ENCODE data around the gene FRMD3. TPM values are rescaled to one million over a fixed set of nuclear protein-coding genes. Genes with fewer than 3 reads are reported as not detected.

FRMD3 gene
- total RNA-seq, 2 donors from 2014 or later = 0.43 to 0.59 TPM

DNA sequence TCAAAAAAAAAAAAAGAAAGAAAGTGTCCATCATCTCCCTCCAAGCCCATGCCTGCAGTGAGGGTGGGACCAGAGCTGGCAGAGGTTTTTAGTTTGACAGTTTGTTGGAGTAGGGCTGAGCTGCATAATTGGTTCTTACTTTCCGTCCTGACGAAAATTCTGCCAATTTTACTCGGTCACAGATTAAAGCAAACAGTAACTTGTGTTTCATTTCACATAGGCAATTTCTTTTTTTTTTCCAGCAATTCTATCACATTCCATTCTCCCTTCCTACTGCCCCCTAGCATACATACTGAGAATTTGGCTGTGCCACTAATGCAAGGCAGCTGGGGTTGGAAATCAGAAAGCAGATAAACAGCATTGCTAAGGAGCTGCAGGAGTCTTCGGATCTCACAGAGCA lies 132.4 kb downstream of the FRMD3 start:
- DNase-seq (ENCODE audit: low spot score) = no peak
- H3K4me1 Mint-ChIP-seq (ENCODE audit: low read depth in 2 of 2) = no peaks in the 10 kb centered on the region
- no peak overlapping the region for H3K27ac Mint-ChIP-seq
- no peak overlapping the region for H3K4me3 Mint-ChIP-seq
- peaks cover 0 to 5% of the 10 kb centered on the region in 2 donors for H3K27me3 Mint-ChIP-seq
- no peaks in the 10 kb centered on the region for H3K36me3 Mint-ChIP-seq
- no peak for ATAC-seq
- H3K9me3 Mint-ChIP-seq = peaks cover 3% of the 10 kb centered on the region

DNA sequence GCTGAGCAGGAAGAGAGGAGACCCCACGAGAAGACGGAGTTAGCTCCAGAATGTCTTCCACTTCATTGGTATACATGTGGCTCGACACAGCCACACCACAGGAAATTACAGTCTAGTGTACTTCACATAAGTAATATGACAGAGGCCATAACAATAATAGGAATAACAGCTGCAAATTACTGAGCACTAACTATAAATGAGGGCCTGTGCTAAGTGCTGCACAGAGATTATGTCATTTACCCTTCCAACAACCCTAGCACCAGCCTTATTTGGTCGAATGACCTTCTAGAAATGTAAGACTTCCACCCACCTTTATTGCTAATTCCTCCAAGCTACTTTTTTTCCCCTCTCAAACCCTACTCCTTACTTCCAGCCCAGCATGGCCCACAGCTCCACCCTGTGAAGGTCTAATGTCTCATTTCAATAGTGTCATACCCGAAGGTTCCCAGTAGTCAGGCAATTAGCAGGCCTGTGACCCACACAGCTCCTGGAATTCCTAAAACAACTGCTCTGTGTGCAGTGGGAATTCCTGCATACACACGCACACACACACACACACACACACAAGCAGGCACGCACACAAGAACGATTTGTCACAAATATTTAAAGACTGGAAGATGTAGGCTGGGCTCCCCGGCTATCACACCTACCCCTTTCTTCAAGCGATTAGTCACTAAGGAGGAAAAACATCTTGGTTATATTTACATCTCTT lies 134.5 kb downstream of the FRMD3 start:
- peaks cover 0 to 5% of the 10 kb centered on the region in 2 donors for H3K27me3 Mint-ChIP-seq
- H3K36me3 Mint-ChIP-seq = no peaks in the 10 kb centered on the region
- H3K4me1 Mint-ChIP-seq (ENCODE audit: low read depth in 2 of 2) = no peaks in the 10 kb centered on the region
- ATAC-seq (no peak), DNase-seq (ENCODE audit: low spot score) (no peak)
- peaks cover 3% of the 10 kb centered on the region for H3K9me3 Mint-ChIP-seq
- no peak overlapping the region for H3K27ac Mint-ChIP-seq
- H3K4me3 Mint-ChIP-seq = no peak overlapping the region

DNA sequence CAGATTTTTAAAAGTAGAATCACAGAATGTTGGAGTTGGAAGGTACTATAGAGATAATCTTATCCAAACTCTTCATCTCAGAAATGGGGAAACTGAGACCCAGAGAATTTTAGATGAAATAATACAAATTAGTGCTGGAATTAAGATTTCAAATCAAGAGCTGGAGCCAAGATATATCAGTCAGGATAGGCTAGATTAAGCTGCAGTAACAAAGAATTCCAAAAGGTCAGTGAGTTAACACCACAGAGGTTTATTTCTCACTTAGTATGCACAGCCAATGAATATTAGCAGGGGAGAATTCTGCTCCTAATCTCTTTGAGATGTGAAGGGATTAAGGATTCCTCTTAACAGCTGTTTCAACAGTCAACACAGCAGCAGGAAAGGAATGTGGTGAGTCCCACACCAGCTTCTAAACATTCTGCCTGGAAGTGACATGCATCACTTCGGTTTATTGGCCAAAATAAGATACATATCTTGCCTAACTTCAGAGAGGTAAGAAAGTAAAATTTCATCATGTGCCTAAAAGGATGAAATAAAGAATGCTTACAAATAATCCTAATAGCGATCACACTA lies 136.8 kb downstream of the FRMD3 start:
- no peak overlapping the region for H3K4me3 Mint-ChIP-seq
- H3K27ac Mint-ChIP-seq = no peak overlapping the region
- H3K4me1 Mint-ChIP-seq (ENCODE audit: low read depth in 2 of 2) = no peaks in the 10 kb centered on the region
- DNase-seq (ENCODE audit: low spot score) (no peak), ATAC-seq (no peak)
- peaks cover 0 to 3% of the 10 kb centered on the region in 2 donors for H3K27me3 Mint-ChIP-seq
- H3K36me3 Mint-ChIP-seq = no peaks in the 10 kb centered on the region
- no peaks in the 10 kb centered on the region for H3K9me3 Mint-ChIP-seq

DNA sequence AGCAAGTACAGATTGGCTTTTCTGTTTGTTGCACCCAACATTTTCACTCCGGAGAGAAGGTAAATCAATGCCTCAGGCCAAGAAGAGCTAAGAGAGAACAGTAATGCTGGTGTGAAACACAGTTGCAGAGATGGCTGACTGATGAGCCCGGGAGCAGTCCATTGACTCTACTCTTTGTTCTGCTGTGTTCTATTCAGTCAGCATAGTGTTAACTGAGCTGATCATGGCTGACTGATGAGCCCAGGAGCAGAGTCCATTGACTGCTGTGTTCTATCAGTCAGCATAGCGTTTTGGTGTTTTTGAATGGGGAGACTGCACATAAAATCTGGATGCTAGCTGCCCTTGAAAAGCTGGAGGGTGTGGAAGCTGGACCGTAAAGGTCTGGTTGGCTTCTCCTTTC lies 141.4 kb downstream of the FRMD3 start:
- Mint-ChIP-seq H3K27ac (no peak overlapping the region), H3K27me3 (peaks cover 0 to 6% of the 10 kb centered on the region in 2 donors), H3K4me1 (ENCODE audit: low read depth in 2 of 2) (no peaks in the 10 kb centered on the region), H3K36me3 (no peaks in the 10 kb centered on the region), H3K9me3 (no peaks in the 10 kb centered on the region), H3K4me3 (no peak overlapping the region)
- DNase-seq (ENCODE audit: low spot score) (no peak), ATAC-seq (no peak)

DNA sequence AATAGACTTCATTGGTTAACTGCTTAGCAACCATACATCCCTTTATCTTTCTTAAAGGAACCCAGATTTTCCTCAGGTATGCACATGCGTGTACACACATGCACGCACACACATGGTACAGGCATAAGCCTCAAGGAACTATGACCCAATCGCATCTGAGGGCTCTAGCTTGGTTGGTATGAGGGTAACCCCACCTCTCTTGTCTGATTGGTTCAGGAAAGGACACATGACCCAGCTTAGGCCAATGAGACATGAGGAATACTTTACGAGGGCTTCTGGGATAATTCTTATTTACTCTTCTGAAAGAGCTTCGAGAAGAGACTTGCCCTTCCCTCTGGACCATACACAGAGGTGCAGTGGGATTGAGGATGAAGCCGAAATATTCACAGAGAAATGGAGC lies 141.9 kb downstream of the FRMD3 start:
- H3K4me3 Mint-ChIP-seq = no peak overlapping the region
- no peaks in the 10 kb centered on the region for H3K9me3 Mint-ChIP-seq
- H3K36me3 Mint-ChIP-seq = no peaks in the 10 kb centered on the region
- no peaks in the 10 kb centered on the region for H3K4me1 Mint-ChIP-seq (ENCODE audit: low read depth in 2 of 2)
- ATAC-seq = no peak
- DNase-seq (ENCODE audit: low spot score) = no peak
- no peak overlapping the region for H3K27ac Mint-ChIP-seq
- H3K27me3 Mint-ChIP-seq = peaks cover 0 to 6% of the 10 kb centered on the region in 2 donors

DNA sequence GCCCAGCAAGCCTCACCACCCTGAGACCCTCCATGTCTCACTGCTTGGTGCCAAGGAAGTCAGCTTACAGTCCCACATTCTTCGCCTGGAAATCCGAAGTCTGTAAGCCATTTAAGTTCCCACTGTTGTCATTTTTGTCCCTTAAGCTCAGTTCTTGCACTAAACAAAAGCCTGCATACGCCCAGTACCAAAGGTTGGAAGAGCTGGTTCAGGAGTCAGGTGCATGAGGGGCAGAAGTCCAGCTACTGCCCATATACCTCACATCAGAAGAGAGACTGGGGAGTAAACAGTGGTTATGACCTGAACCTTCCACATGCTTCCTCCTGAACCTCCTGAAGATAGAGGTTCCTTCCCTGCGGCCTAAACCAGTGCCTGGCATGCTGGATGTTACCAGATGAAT lies 146.0 kb downstream of the FRMD3 start:
- DNase-seq (ENCODE audit: low spot score) (no peak), ATAC-seq (no peak)
- no peak overlapping the region for H3K27ac Mint-ChIP-seq
- H3K36me3 Mint-ChIP-seq = no peaks in the 10 kb centered on the region
- H3K27me3 Mint-ChIP-seq = peaks cover 0 to 5% of the 10 kb centered on the region in 2 donors
- no peaks in the 10 kb centered on the region for H3K9me3 Mint-ChIP-seq
- H3K4me3 Mint-ChIP-seq = no peak overlapping the region
- H3K4me1 Mint-ChIP-seq (ENCODE audit: low read depth in 2 of 2) = no peaks in the 10 kb centered on the region

DNA sequence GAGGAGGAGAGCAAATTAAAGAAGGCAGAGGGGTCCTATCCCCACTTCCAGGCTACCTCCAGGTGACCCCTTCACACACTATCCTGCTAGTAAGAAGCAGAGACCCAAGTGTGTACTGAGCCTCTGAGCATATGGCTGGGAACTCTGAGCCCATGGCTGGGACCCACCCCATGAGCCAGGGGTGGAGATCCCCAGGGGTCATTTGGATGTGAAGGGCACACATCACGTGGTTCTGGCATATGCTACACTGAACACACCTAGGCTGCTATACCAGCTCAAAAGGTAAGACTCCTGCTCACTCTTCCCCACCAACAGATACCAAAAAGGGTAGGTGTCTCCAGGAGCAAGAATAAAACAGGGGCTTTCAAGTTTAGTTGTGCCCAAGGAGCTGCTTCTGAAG lies 149.9 kb downstream of the FRMD3 start:
- Mint-ChIP-seq H3K27me3 (no peaks in the 10 kb centered on the region), H3K9me3 (no peaks in the 10 kb centered on the region), H3K36me3 (no peaks in the 10 kb centered on the region), H3K27ac (no peak overlapping the region), H3K4me1 (ENCODE audit: low read depth in 2 of 2) (no peaks in the 10 kb centered on the region), H3K4me3 (no peak overlapping the region)
- DNase-seq (ENCODE audit: low spot score) (no peak), ATAC-seq (peak in 1 of 2 donors; percentile 49)

DNA sequence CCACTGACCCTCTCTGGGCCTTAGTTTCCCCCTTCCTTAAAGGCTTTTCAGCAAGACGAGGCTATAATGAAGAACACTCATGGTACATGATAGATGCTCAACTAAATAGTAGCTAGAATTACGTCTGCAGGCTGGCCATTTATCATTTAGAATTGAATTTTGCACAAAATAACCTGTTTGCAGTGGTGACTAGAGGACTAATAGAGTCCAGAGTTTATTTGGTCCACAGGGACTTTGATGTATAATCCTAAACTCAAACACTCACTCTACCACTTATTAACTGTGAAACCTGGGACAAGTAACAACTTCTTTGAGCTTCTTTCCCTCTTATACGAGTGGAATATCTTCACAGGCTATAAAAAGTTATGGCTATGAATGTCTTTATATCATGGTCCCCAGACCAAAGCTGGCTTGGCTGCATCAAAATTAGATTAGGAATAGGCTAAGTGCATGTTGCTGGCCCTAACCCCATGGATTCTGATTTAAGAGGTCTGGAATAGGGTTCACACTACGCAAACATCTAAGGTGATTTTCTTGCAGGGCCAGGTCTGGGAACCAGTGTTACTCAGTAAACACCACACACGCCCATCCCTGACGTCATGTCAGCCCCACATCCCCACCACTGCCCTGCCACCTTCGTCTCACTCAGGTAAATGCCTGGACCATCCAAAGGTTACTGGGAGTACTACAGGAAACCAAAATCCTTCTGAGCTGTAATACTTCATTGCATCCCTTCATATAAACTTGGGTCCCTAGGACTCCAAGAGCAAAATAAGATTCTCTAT lies 150.6 kb downstream of the FRMD3 start:
- Mint-ChIP-seq H3K27me3 (no peaks in the 10 kb centered on the region), H3K4me3 (no peak overlapping the region), H3K9me3 (no peaks in the 10 kb centered on the region), H3K4me1 (ENCODE audit: low read depth in 2 of 2) (no peaks in the 10 kb centered on the region), H3K36me3 (no peaks in the 10 kb centered on the region), H3K27ac (no peak overlapping the region)
- ATAC-seq (no peak), DNase-seq (ENCODE audit: low spot score) (no peak)

DNA sequence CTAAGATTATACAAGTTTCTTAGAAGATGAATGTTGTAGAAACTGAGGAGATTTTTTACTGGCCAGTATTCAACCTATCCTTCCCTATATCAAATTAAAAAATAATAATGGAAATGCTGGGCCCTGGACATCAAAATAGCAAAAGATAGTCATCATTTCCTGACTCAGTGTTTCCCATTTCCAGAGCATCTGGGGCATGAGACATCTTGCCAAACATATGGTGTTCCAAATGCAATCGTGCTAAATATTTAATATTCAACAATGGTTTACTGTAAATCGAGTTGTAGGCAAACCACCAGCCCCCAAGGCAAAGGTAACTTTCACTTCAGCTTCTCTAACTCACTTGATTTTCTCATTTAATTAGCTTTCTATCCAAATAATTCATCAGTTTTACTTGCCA lies 152.9 kb downstream of the FRMD3 start:
- H3K27me3 Mint-ChIP-seq = no peaks in the 10 kb centered on the region

DNA sequence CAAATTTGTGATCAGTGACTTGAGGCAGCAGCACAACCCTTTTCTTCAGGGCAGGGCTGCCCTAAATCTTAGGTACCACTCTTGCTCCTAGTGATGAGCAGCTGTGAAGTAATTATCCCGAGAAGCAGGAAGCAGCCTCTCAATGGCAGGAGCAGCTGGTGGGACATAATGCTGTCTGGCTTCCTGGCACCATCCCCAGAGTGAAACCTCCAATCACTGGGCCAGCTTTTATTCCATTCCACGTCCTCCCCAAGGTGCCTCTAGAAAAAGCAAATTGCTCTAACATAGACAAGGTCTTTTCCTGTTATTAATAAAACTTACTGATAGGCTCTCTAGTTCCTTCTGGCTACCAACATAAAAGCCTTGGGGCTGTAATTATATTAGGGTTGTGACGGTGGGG lies 154.0 kb downstream of the FRMD3 start:
- DNase-seq (ENCODE audit: low spot score) (no peak), ATAC-seq (no peak)
- Mint-ChIP-seq H3K9me3 (no peaks in the 10 kb centered on the region), H3K4me1 (ENCODE audit: low read depth in 2 of 2) (no peaks in the 10 kb centered on the region), H3K27ac (no peak overlapping the region), H3K27me3 (no peaks in the 10 kb centered on the region), H3K36me3 (no peaks in the 10 kb centered on the region), H3K4me3 (no peak overlapping the region)

More for the DNA sequence above, 152.9 kb downstream of the FRMD3 start:
- Mint-ChIP-seq H3K36me3 (no peaks in the 10 kb centered on the region), H3K9me3 (no peaks in the 10 kb centered on the region), H3K27ac (no peak overlapping the region), H3K4me1 (ENCODE audit: low read depth in 2 of 2) (no peaks in the 10 kb centered on the region), H3K4me3 (no peak overlapping the region)
- no peak for DNase-seq (ENCODE audit: low spot score)
- no peak for ATAC-seq

DNA sequence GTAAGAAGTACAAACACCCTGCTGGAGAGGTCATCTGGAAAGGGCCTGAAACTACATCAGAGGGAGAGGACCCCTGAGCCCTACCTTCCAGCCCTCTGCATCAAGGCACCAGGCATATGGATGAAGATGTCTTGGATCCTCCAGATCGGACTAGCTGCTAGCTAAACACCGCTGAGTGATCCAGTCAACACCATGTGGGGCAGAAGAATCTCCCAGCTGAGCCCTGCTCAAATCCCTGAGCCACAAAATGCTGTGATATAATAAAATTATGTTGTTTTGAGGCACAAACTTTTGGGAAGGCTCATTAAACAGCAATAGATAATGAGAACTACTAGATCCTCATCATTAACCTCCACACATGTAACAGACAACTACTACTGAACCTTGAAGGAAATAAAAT lies 155.2 kb downstream of the FRMD3 start:
- ATAC-seq (no peak), DNase-seq (ENCODE audit: low spot score) (no peak)
- no peak overlapping the region for H3K27ac Mint-ChIP-seq
- H3K36me3 Mint-ChIP-seq = no peaks in the 10 kb centered on the region
- H3K27me3 Mint-ChIP-seq = no peaks in the 10 kb centered on the region
- no peaks in the 10 kb centered on the region for H3K4me1 Mint-ChIP-seq (ENCODE audit: low read depth in 2 of 2)
- no peak overlapping the region for H3K4me3 Mint-ChIP-seq
- H3K9me3 Mint-ChIP-seq = no peaks in the 10 kb centered on the region

DNA sequence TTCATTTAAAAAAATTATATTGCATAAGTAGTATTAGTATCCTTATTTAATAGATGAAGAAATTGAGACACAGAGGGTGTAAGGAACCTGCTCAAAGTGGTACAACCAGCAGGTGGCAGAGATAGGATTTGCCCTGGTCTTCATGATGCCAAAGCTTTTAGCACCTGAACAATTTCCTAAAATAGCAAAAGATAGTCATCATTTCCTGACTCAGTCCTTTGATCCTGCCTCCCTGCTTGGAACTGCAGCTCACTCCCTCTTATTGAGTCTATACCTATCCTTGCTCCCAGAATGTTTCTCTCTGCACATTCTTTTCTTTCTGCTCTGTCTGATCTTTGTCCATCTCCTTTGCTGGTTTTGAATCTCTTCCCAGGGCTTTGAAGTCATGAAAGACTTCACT lies 155.8 kb downstream of the FRMD3 start:
- H3K4me1 Mint-ChIP-seq (ENCODE audit: low read depth in 2 of 2) = no peaks in the 10 kb centered on the region
- ATAC-seq (no peak), DNase-seq (ENCODE audit: low spot score) (no peak)
- H3K9me3 Mint-ChIP-seq = no peaks in the 10 kb centered on the region
- no peaks in the 10 kb centered on the region for H3K27me3 Mint-ChIP-seq
- H3K4me3 Mint-ChIP-seq = no peak overlapping the region
- no peaks in the 10 kb centered on the region for H3K36me3 Mint-ChIP-seq
- no peak overlapping the region for H3K27ac Mint-ChIP-seq

DNA sequence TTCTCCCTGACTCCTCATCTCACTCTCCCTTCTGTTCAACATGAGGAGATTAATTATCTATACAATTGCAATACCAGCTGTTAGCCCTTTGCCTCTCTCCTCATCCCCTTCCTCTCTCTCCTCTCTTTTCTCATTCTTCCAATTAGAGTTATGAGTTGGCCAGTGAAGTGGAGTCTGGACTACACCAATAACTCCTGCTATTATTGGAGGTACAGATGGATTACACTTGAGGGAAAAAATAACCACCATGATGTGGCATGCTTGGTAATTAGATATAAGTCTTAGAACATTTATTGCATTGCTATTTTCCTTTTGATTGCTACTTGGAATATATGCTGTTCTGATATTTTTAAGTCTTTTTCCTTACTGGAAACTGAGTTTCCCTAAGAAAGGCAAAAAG lies 159.2 kb downstream of the FRMD3 start:
- H3K4me3 Mint-ChIP-seq = no peak overlapping the region
- H3K9me3 Mint-ChIP-seq = no peaks in the 10 kb centered on the region
- DNase-seq (ENCODE audit: low spot score) (no peak), ATAC-seq (no peak)
- no peaks in the 10 kb centered on the region for H3K27me3 Mint-ChIP-seq
- no peak overlapping the region for H3K27ac Mint-ChIP-seq
- no peaks in the 10 kb centered on the region for H3K36me3 Mint-ChIP-seq
- no peaks in the 10 kb centered on the region for H3K4me1 Mint-ChIP-seq (ENCODE audit: low read depth in 2 of 2)

DNA sequence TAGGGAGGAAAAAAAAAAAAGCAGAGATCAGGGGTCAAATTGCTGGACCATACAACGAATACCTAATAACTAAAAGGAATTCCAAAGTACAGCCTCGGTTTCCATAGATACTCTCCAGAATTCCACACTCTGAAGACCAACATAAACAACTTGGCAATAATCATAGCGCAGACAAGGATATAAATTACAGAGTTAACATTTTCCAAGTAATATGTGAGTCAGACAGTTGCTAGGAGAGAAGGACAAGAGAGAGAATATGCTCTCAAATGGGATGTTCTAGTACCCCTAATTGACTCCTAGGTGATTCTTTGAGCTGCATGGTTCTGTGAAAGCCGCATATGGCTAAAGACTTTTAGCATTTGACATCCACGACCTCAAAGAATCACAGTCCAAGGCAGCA lies 165.2 kb downstream of the FRMD3 start:
- Mint-ChIP-seq H3K36me3 (no peaks in the 10 kb centered on the region), H3K27ac (no peak overlapping the region), H3K4me1 (ENCODE audit: low read depth in 2 of 2) (no peaks in the 10 kb centered on the region), H3K4me3 (no peak overlapping the region), H3K9me3 (no peaks in the 10 kb centered on the region), H3K27me3 (peaks cover 0 to 3% of the 10 kb centered on the region in 2 donors)
- no peak for DNase-seq (ENCODE audit: low spot score)
- no peak for ATAC-seq

Measured in natural killer cell treated with Interleukin-12 subunit alpha and Interleukin-12 subunit beta and Interleukin-15 and Interleukin-18, amount 100 ng/mL, for 72 hours (primary cell).